ENCODE data around the gene DOCK8. TPM values are rescaled to one million over a fixed set of nuclear protein-coding genes. Genes with fewer than 3 reads are reported as not detected.
A peak's percentile ranks its signal among the peaks of the same experiment; 100 is the strongest.

DOCK8 gene
- total RNA-seq, 1 experiment from 2014 or later: 0.45 TPM

GRCh38 chr9:328453-328852, 113.8 kb downstream of the DOCK8 start:
- in situ Hi-C loops (cut with HindIII; ENCODE audit: low pct_unique_long_range_greater_than_20kb, low sequenced_read_pairs): no loop called here
- DNase-seq (ENCODE audit: low read depth, low spot score): no peak

GRCh38 chr9:331197-331596, 116.5 kb downstream of the DOCK8 start:
- in situ Hi-C loops (cut with HindIII; ENCODE audit: low pct_unique_long_range_greater_than_20kb, low sequenced_read_pairs): no loop called here
- no peak for DNase-seq (ENCODE audit: low read depth, low spot score)

GRCh38 chr9:335373-335772, 120.7 kb downstream of the DOCK8 start:
- DNase-seq (ENCODE audit: low read depth, low spot score): no peak
- in situ Hi-C loops (cut with HindIII; ENCODE audit: low pct_unique_long_range_greater_than_20kb, low sequenced_read_pairs): no loop called here

GRCh38 chr9:336039-336438, 121.4 kb downstream of the DOCK8 start:
- no peak for DNase-seq (ENCODE audit: low read depth, low spot score)
- in situ Hi-C loops (cut with HindIII; ENCODE audit: low pct_unique_long_range_greater_than_20kb, low sequenced_read_pairs): no loop called here

- in situ Hi-C loops (cut with HindIII; ENCODE audit: low pct_unique_long_range_greater_than_20kb, low sequenced_read_pairs): no loop called here
- DNase-seq (ENCODE audit: low read depth, low spot score): no peak
Observed at GRCh38 chr9:338602-339001, 123.9 kb downstream of the DOCK8 start.

- in situ Hi-C loops (cut with HindIII; ENCODE audit: low pct_unique_long_range_greater_than_20kb, low sequenced_read_pairs): no loop called here
- DNase-seq (ENCODE audit: low read depth, low spot score): no peak
Observed at GRCh38 chr9:341634-342421, 127.2 kb downstream of the DOCK8 start.

GRCh38 chr9:343773-344172, 129.1 kb downstream of the DOCK8 start:
- no peak for DNase-seq (ENCODE audit: low read depth, low spot score)
- in situ Hi-C loops (cut with HindIII; ENCODE audit: low pct_unique_long_range_greater_than_20kb, low sequenced_read_pairs): no loop called here

- in situ Hi-C loops (cut with HindIII; ENCODE audit: low pct_unique_long_range_greater_than_20kb, low sequenced_read_pairs): no loop called here
- no peak for DNase-seq (ENCODE audit: low read depth, low spot score)
Observed at GRCh38 chr9:346111-346571, 131.5 kb downstream of the DOCK8 start.

- peak; percentile 62 for DNase-seq (ENCODE audit: low read depth, low spot score)
Observed at GRCh38 chr9:347667-348292, 133.1 kb downstream of the DOCK8 start.

GRCh38 chr9:350384-350783, 135.7 kb downstream of the DOCK8 start:
- in situ Hi-C loops (cut with HindIII; ENCODE audit: low pct_unique_long_range_greater_than_20kb, low sequenced_read_pairs): no loop called here
- DNase-seq (ENCODE audit: low read depth, low spot score): no peak

More at GRCh38 chr9:347667-348292, 133.1 kb downstream of the DOCK8 start:
- in situ Hi-C loops (cut with HindIII; ENCODE audit: low pct_unique_long_range_greater_than_20kb, low sequenced_read_pairs): no loop called here

- in situ Hi-C loops (cut with HindIII; ENCODE audit: low pct_unique_long_range_greater_than_20kb, low sequenced_read_pairs): no loop called here
- DNase-seq (ENCODE audit: low read depth, low spot score): no peak
Observed at GRCh38 chr9:351916-352315, 137.3 kb downstream of the DOCK8 start.

GRCh38 chr9:353077-353476, 138.4 kb downstream of the DOCK8 start:
- in situ Hi-C loops (cut with HindIII; ENCODE audit: low pct_unique_long_range_greater_than_20kb, low sequenced_read_pairs): no loop called here
- no peak for DNase-seq (ENCODE audit: low read depth, low spot score)

GRCh38 chr9:354453-354852, 139.8 kb downstream of the DOCK8 start:
- in situ Hi-C loops (cut with HindIII; ENCODE audit: low pct_unique_long_range_greater_than_20kb, low sequenced_read_pairs): no loop called here
- DNase-seq (ENCODE audit: low read depth, low spot score): no peak

- no peak for DNase-seq (ENCODE audit: low read depth, low spot score)
- in situ Hi-C loops (cut with HindIII; ENCODE audit: low pct_unique_long_range_greater_than_20kb, low sequenced_read_pairs): no loop called here
Observed at GRCh38 chr9:357560-357959, 142.9 kb downstream of the DOCK8 start.

- in situ Hi-C loops (cut with HindIII; ENCODE audit: low pct_unique_long_range_greater_than_20kb, low sequenced_read_pairs): no loop called here
- DNase-seq (ENCODE audit: low read depth, low spot score): no peak
Observed at GRCh38 chr9:362561-363273, 148.1 kb downstream of the DOCK8 start.

GRCh38 chr9:363274-363612, 148.6 kb downstream of the DOCK8 start:
- no peak for DNase-seq (ENCODE audit: low read depth, low spot score)
- in situ Hi-C loops (cut with HindIII; ENCODE audit: low pct_unique_long_range_greater_than_20kb, low sequenced_read_pairs): no loop called here

- in situ Hi-C loops (cut with HindIII; ENCODE audit: low pct_unique_long_range_greater_than_20kb, low sequenced_read_pairs): no loop called here
- no peak for DNase-seq (ENCODE audit: low read depth, low spot score)
Observed at GRCh38 chr9:365436-365835, 150.8 kb downstream of the DOCK8 start.

- no peak for DNase-seq (ENCODE audit: low read depth, low spot score)
- in situ Hi-C loops (cut with HindIII; ENCODE audit: low pct_unique_long_range_greater_than_20kb, low sequenced_read_pairs): no loop called here
Observed at GRCh38 chr9:366620-367019, 152.0 kb downstream of the DOCK8 start.

- no peak for DNase-seq (ENCODE audit: low read depth, low spot score)
- in situ Hi-C loops (cut with HindIII; ENCODE audit: low pct_unique_long_range_greater_than_20kb, low sequenced_read_pairs): no loop called here
Observed at GRCh38 chr9:370086-370485, 155.4 kb downstream of the DOCK8 start.
